ENCODE measurements around the gene ELL2.
A peak's percentile ranks its signal among the peaks of the same experiment; 100 is the strongest.

Gene ELL2

DNA sequence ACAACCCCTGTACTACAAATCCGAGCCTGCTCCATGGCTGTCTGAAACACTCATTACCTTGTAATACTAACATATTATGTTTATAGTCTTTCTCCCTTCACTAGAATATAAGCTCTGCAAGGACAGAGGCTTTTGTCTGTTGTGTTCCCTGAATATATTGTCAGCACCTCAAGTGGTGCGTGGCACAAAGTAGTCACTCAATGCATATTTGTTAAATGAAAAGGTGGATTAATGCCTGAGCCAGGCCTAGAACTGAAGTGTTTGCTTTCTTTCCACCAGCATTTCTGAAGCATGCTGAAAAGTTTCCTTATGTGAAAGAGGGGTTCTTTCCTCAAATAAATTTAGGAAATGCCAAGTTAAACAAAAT is 36.3 kb downstream of the ELL2 start:
- WGBS (ENCODE audit: extremely low coverage, insufficient coverage, low lambda C conversion rate): no CpG with 5 or more reads among the region's 2 CpGs
- H3K4me1 ChIP-seq (ENCODE audit: control insufficient read depth, low read depth, low read length): no peaks in the 10 kb centered on the region
- H3K27me3 ChIP-seq (ENCODE audit: insufficient read depth, low read length, poor library complexity): no peaks in the 10 kb centered on the region
- no peak overlapping the region for H3K56ac ChIP-seq (ENCODE audit: low read length)
- H2AK5ac ChIP-seq (ENCODE audit: low read length): no peak overlapping the region
- H2BK15ac ChIP-seq (replicated peaks; ENCODE audit: low read depth): no peak overlapping the region
- H3K4ac ChIP-seq (ENCODE audit: low read depth, low read length): no peak overlapping the region
- no peak overlapping the region for H3K4me3 ChIP-seq (ENCODE audit: low read length)
- no peak overlapping the region for H3K9ac ChIP-seq (ENCODE audit: low read length)
- H3K23ac ChIP-seq (ENCODE audit: low read length): no peak overlapping the region
- H3K36me3 ChIP-seq (ENCODE audit: control insufficient read depth, insufficient read depth, low read length): no peaks in the 10 kb centered on the region
- no peak overlapping the region for H3K18ac ChIP-seq (ENCODE audit: low read length)
- H3K4me2 ChIP-seq (ENCODE audit: low read length): no peak overlapping the region
- H2BK120ac ChIP-seq (ENCODE audit: low read depth, low read length): no peak overlapping the region
- no peak overlapping the region for H4K8ac ChIP-seq (ENCODE audit: low read depth, low read length)
- no peak for DNase-seq
- H3K27ac ChIP-seq (ENCODE audit: low read depth, low read length): no peak overlapping the region
- peaks cover 13% of the 10 kb centered on the region for H3K79me1 ChIP-seq (ENCODE audit: low read length)
- H2BK5ac ChIP-seq (ENCODE audit: low read length): no peak overlapping the region
- H3K79me2 ChIP-seq (ENCODE audit: control insufficient read depth, insufficient read depth, low read length): no peaks in the 10 kb centered on the region
- no peak overlapping the region for H4K5ac ChIP-seq (ENCODE audit: low read length)

- DNase-seq: no peak
- no peak overlapping the region for H3K9ac ChIP-seq (ENCODE audit: low read length)
- no peaks in the 10 kb centered on the region for H3K4me1 ChIP-seq (ENCODE audit: control insufficient read depth, low read depth, low read length)
Measured at GRCh38 chr5:95924720-95925377, 36.8 kb downstream of the ELL2 start.

DNA sequence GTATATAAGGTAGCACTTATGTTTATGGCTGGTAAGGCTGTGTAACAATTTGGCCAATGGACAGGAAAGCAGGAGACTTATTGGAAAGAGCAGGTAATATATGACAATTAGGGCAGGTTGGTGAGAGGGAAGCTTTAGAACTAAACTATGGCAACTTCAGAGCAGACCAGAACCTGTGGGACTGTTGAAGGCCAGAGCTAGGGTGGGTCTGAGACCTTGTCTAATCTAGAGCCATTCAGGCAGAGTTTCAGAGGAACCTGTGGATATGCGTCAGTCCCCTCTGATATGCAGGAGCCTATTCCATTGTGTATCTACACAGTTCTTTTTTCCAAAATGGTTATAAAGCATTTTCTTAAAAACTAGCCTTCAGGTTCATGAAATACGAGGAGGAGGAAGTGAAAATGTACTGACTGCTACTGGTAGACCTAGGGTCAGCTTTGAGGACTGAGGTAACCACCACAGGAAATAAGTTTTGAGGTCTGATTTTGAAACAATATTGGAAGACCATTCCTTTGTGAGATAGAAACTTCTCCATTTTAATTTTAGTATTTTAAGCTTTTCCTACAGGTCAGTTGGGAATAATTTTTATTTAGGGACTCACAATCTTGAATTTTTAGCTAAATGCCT is 37.6 kb downstream of the ELL2 start:
- no peak overlapping the region for H3K4ac ChIP-seq (ENCODE audit: low read depth, low read length)
- no peak overlapping the region for H3K4me3 ChIP-seq (ENCODE audit: low read length)
- no peaks in the 10 kb centered on the region for H3K27me3 ChIP-seq (ENCODE audit: insufficient read depth, low read length, poor library complexity)
- H3K4me2 ChIP-seq (ENCODE audit: low read length): no peak overlapping the region
- H4K8ac ChIP-seq (ENCODE audit: low read depth, low read length): no peak overlapping the region
- no peaks in the 10 kb centered on the region for H3K4me1 ChIP-seq (ENCODE audit: control insufficient read depth, low read depth, low read length)
- no peak overlapping the region for H3K18ac ChIP-seq (ENCODE audit: low read length)
- peaks cover 13% of the 10 kb centered on the region for H3K79me1 ChIP-seq (ENCODE audit: low read length)
- H2BK120ac ChIP-seq (ENCODE audit: low read depth, low read length): no peak overlapping the region
- H3K36me3 ChIP-seq (ENCODE audit: control insufficient read depth, insufficient read depth, low read length): no peaks in the 10 kb centered on the region
- H4K5ac ChIP-seq (ENCODE audit: low read length): no peak overlapping the region
- no peak overlapping the region for H3K56ac ChIP-seq (ENCODE audit: low read length)
- no peak for DNase-seq
- no CpG with 5 or more reads among the region's 2 CpGs for WGBS (ENCODE audit: extremely low coverage, insufficient coverage, low lambda C conversion rate)
- no peak overlapping the region for H2AK5ac ChIP-seq (ENCODE audit: low read length)
- no peak overlapping the region for H2BK5ac ChIP-seq (ENCODE audit: low read length)
- no peak overlapping the region for H3K23ac ChIP-seq (ENCODE audit: low read length)
- H3K9ac ChIP-seq (ENCODE audit: low read length): no peak overlapping the region
- no peak overlapping the region for H2BK15ac ChIP-seq (replicated peaks; ENCODE audit: low read depth)
- H3K27ac ChIP-seq (ENCODE audit: low read depth, low read length): no peak overlapping the region
- no peaks in the 10 kb centered on the region for H3K79me2 ChIP-seq (ENCODE audit: control insufficient read depth, insufficient read depth, low read length)

More at GRCh38 chr5:95924720-95925377, 36.8 kb downstream of the ELL2 start:
- Histone ChIP-seq H3K79me2 (ENCODE audit: control insufficient read depth, insufficient read depth, low read length) (no peaks in the 10 kb centered on the region), H3K79me1 (ENCODE audit: low read length) (peaks cover 13% of the 10 kb centered on the region), H4K8ac (ENCODE audit: low read depth, low read length) (no peak overlapping the region), H3K18ac (ENCODE audit: low read length) (no peak overlapping the region), H3K4me3 (ENCODE audit: low read length) (no peak overlapping the region), H3K27ac (ENCODE audit: low read depth, low read length) (no peak overlapping the region), H3K4me2 (ENCODE audit: low read length) (no peak overlapping the region), H3K4ac (ENCODE audit: low read depth, low read length) (no peak overlapping the region), H3K36me3 (ENCODE audit: control insufficient read depth, insufficient read depth, low read length) (no peaks in the 10 kb centered on the region), H2BK15ac (replicated peaks; ENCODE audit: low read depth) (no peak overlapping the region), H3K27me3 (ENCODE audit: insufficient read depth, low read length, poor library complexity) (no peaks in the 10 kb centered on the region), H2BK5ac (ENCODE audit: low read length) (no peak overlapping the region), H2BK120ac (ENCODE audit: low read depth, low read length) (no peak overlapping the region), H3K56ac (ENCODE audit: low read length) (no peak overlapping the region), H2AK5ac (ENCODE audit: low read length) (no peak overlapping the region), H4K5ac (ENCODE audit: low read length) (no peak overlapping the region), H3K23ac (ENCODE audit: low read length) (no peak overlapping the region)
- WGBS (ENCODE audit: extremely low coverage, insufficient coverage, low lambda C conversion rate): no CpG with 5 or more reads among the region's 4 CpGs

- no peak overlapping the region for H4K8ac ChIP-seq (ENCODE audit: low read depth, low read length)
Measured at GRCh38 chr5:95922798-95923197, 38.9 kb downstream of the ELL2 start.

DNA sequence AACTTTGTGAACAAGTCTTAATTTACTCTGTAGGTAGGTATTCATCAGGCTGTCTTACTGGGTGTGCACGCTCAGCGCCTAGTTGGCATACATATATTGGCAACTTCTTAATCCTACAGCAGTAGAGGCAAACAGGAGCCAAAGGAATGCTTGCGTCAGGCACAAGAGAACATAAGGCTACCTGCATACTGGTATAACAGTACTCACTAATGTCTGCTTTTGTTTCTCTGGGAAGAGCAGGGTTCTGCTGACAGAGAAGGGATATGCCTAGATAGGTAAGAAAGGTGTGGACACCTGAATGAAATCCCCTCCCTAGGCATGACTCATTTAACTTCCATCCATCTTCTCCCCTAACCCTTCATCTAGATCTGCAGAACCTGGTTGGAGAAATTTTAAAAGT is 40.1 kb downstream of the ELL2 start:
- Histone ChIP-seq H3K79me1 (ENCODE audit: low read length) (peaks cover 13% of the 10 kb centered on the region), H2BK5ac (ENCODE audit: low read length) (no peak overlapping the region), H3K27me3 (ENCODE audit: insufficient read depth, low read length, poor library complexity) (no peaks in the 10 kb centered on the region), H4K5ac (ENCODE audit: low read length) (no peak overlapping the region), H3K56ac (ENCODE audit: low read length) (no peak overlapping the region), H3K79me2 (ENCODE audit: control insufficient read depth, insufficient read depth, low read length) (no peaks in the 10 kb centered on the region), H2BK15ac (replicated peaks; ENCODE audit: low read depth) (no peak overlapping the region), H3K9ac (ENCODE audit: low read length) (no peak overlapping the region), H2BK120ac (ENCODE audit: low read depth, low read length) (no peak overlapping the region), H3K4ac (ENCODE audit: low read depth, low read length) (no peak overlapping the region), H4K8ac (ENCODE audit: low read depth, low read length) (no peak overlapping the region), H3K4me2 (ENCODE audit: low read length) (no peak overlapping the region), H3K36me3 (ENCODE audit: control insufficient read depth, insufficient read depth, low read length) (no peaks in the 10 kb centered on the region), H3K23ac (ENCODE audit: low read length) (peak overlapping the region; percentile 52), H2AK5ac (ENCODE audit: low read length) (no peak overlapping the region), H3K4me1 (ENCODE audit: control insufficient read depth, low read depth, low read length) (no peaks in the 10 kb centered on the region), H3K4me3 (ENCODE audit: low read length) (no peak overlapping the region), H3K27ac (ENCODE audit: low read depth, low read length) (no peak overlapping the region), H3K18ac (ENCODE audit: low read length) (no peak overlapping the region)
- DNase-seq: no peak
- no CpG with 5 or more reads among the region's 3 CpGs for WGBS (ENCODE audit: extremely low coverage, insufficient coverage, low lambda C conversion rate)

More at GRCh38 chr5:95922798-95923197, 38.9 kb downstream of the ELL2 start:
- no peak overlapping the region for H3K4ac ChIP-seq (ENCODE audit: low read depth, low read length)
- no peak overlapping the region for H4K5ac ChIP-seq (ENCODE audit: low read length)
- no peak for DNase-seq
- H2BK120ac ChIP-seq (ENCODE audit: low read depth, low read length): no peak overlapping the region
- H3K27ac ChIP-seq (ENCODE audit: low read depth, low read length): no peak overlapping the region
- no peaks in the 10 kb centered on the region for H3K36me3 ChIP-seq (ENCODE audit: control insufficient read depth, insufficient read depth, low read length)
- no peak overlapping the region for H3K4me2 ChIP-seq (ENCODE audit: low read length)
- peaks cover 13% of the 10 kb centered on the region for H3K79me1 ChIP-seq (ENCODE audit: low read length)
- no peak overlapping the region for H3K56ac ChIP-seq (ENCODE audit: low read length)
- no peak overlapping the region for H3K18ac ChIP-seq (ENCODE audit: low read length)
- H3K79me2 ChIP-seq (ENCODE audit: control insufficient read depth, insufficient read depth, low read length): no peaks in the 10 kb centered on the region
- WGBS (ENCODE audit: extremely low coverage, insufficient coverage, low lambda C conversion rate): no CpG with 5 or more reads among the region's 3 CpGs
- no peak overlapping the region for H2BK5ac ChIP-seq (ENCODE audit: low read length)
- no peak overlapping the region for H2AK5ac ChIP-seq (ENCODE audit: low read length)
- H3K4me3 ChIP-seq (ENCODE audit: low read length): no peak overlapping the region
- no peak overlapping the region for H3K9ac ChIP-seq (ENCODE audit: low read length)
- no peak overlapping the region for H2BK15ac ChIP-seq (replicated peaks; ENCODE audit: low read depth)
- no peaks in the 10 kb centered on the region for H3K27me3 ChIP-seq (ENCODE audit: insufficient read depth, low read length, poor library complexity)
- H3K23ac ChIP-seq (ENCODE audit: low read length): no peak overlapping the region
- H3K4me1 ChIP-seq (ENCODE audit: control insufficient read depth, low read depth, low read length): no peaks in the 10 kb centered on the region

GRCh38 chr5:95920822-95921221 is 40.8 kb downstream of the ELL2 start:
- Histone ChIP-seq H2BK15ac (replicated peaks; ENCODE audit: low read depth) (no peak overlapping the region), H3K79me1 (ENCODE audit: low read length) (peaks cover 19% of the 10 kb centered on the region), H3K79me2 (ENCODE audit: control insufficient read depth, insufficient read depth, low read length) (no peaks in the 10 kb centered on the region), H3K27me3 (ENCODE audit: insufficient read depth, low read length, poor library complexity) (no peaks in the 10 kb centered on the region), H3K4me3 (ENCODE audit: low read length) (no peak overlapping the region), H3K9ac (ENCODE audit: low read length) (no peak overlapping the region), H2AK5ac (ENCODE audit: low read length) (no peak overlapping the region), H4K5ac (ENCODE audit: low read length) (no peak overlapping the region), H3K27ac (ENCODE audit: low read depth, low read length) (no peak overlapping the region), H3K56ac (ENCODE audit: low read length) (no peak overlapping the region), H3K23ac (ENCODE audit: low read length) (no peak overlapping the region), H4K8ac (ENCODE audit: low read depth, low read length) (no peak overlapping the region), H2BK5ac (ENCODE audit: low read length) (no peak overlapping the region), H2BK120ac (ENCODE audit: low read depth, low read length) (no peak overlapping the region), H3K36me3 (ENCODE audit: control insufficient read depth, insufficient read depth, low read length) (no peaks in the 10 kb centered on the region), H3K4me1 (ENCODE audit: control insufficient read depth, low read depth, low read length) (no peaks in the 10 kb centered on the region), H3K4ac (ENCODE audit: low read depth, low read length) (no peak overlapping the region), H3K18ac (ENCODE audit: low read length) (no peak overlapping the region), H3K4me2 (ENCODE audit: low read length) (no peak overlapping the region)
- WGBS (ENCODE audit: extremely low coverage, insufficient coverage, low lambda C conversion rate): no CpG with 5 or more reads among the region's 1 CpG
- DNase-seq: no peak
